NCI-H1694 treated with DMSO at 0.1 percent for 48 hours (cell line): Measurements from ENCODE around the gene ADAMTS16.

Experiments used
- DNase-seq: peaks from one replicate; lab custom pipeline; 2025; lab: John Stamatoyannopoulos, UW

Gene ADAMTS16

DNA sequence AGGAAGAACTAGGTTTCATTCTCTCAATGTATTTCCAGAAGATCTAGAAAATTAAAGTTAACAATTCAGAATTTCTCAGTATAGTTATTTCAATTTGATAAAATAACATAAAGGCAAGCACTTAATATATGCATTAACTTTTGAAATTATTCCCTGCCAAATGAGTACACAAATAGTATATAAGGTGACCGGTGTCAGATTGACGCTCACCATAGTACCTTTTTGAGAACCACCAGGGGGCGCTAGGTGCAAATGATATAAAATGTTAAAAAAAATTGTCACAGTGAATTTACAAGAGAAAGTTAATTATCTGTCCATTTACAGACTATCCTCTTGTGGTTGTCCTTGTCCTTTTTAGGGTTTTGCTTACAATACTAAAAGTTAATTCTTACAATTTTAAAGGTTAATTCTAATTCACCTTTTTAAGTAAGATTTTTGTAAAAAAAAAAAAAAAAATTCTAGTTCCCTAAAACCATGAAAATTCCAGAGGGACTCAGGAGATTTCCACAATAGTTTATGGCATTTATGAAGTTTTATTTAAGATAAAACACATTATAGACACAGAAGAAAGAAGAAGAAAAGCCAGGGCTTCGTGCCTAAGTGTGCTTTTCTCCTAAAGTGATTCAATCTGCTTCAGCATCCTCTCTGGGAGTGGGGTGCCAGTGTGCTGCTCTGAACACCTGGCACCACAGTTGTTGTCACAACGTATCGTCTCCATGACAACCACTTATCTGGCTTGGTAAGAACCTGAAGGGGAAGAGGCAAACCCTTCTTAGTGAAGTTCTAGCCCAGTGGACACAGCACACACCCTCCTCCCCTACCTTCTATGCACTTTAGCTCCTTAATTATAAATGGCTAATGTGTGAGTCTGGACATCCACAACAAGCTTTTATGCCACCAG lies 1.7 kb downstream of the ADAMTS16 start:
- peak; percentile 56 for DNase-seq

DNA sequence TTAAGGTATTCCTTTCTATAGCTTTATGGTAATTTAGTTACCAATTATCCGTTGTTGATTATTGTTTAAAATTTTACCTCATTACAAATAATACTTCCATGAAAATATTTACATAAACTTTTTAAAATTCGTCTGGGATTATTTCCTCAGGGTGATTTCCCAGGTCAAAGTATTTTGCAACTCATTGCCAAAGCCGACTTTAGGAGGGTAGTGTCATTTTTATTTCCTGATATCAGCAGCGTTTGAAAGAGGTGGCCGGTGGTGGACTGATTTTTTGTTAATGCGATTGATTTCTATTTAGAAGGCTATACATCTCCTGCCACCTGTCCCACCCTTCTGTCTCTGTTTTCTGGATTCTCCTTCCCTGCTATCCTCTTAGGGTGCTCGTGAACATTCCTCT lies 4.3 kb downstream of the ADAMTS16 start:
- DNase-seq = no peak

DNA sequence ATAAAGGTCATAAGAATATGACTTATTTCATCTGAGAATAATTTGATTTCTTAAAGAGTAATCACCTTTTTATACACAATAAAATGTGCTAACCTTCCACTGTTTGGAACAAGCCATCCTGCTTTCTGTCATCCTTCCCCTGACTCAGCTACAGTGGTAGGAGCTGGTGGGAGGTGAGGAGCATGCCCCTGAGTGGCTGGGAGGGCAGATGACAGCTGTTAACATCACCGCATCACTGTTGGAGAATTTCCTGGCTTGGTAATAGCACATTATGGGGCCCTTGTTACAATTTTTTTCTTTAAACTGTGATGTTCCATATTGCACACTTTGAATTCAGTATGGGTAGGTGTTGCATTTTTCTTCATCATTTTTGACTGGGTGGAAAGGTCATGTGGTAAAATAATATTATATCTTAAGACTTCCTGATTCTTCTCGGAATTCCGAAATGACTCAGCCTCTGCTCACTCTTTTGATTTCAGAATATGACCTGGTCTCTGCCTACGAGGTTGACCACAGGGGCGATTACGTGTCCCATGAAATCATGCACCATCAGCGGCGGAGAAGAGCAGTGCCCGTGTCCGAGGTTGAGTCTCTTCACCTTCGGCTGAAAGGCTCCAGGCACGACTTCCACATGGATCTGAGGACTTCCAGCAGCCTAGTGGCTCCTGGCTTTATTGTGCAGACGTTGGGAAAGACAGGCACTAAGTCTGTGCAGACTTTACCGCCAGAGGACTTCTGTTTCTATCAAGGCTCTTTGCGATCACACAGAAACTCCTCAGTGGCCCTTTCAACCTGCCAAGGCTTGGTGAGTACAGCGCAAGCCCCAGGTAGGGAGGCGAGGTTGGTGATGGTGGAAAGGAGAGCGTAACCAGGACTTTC lies 5.8 kb downstream of the ADAMTS16 start:
- no peak for DNase-seq

DNA sequence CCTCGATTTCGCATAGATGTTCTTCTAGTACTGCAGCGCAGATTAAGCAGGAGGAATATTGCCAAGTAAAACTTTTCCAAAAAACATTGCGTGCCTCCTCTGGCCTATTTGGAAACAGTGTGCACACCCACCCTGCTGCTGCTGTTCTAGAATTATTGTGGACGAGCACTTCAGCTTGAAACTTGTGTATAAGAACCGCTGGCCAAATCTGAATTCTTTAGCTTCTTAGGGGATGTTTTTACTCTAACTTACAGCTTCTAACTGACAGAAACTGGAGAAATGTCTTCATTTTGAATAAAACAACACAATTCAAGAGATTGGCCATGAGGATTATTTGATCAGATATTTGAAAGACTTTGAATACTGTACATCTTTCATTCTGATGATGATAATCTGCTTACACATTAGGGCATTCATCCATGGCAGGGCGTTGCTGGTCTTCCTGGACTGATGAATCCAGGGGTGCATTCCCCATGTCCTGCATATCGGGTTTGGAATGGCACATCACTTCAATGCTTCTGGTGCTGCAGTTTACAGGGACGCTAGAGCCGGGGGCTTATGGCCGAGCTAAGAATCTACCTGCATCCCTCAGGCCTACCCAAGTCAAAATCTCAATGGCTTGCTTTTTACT lies 6.5 kb downstream of the ADAMTS16 start:
- DNase-seq = no peak

DNA sequence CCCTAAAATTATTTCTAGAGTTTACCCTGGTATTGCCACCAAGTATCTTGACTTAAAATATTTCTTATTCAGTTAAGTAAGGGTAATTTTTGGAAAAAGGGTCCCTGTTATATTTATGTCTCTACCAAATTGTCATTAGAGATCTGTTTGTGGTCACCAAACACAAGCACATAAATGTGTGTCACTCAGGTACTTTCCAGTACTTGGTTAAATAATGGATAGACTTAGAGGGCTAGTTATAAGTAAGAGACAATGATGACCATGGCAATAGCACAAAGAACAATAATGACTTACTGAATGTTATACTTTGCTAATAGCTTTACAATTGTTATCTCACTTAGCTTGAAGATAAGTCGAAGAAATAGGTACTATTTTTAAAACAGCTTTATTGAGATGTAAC lies 9.0 kb downstream of the ADAMTS16 start:
- no peak for DNase-seq

DNA sequence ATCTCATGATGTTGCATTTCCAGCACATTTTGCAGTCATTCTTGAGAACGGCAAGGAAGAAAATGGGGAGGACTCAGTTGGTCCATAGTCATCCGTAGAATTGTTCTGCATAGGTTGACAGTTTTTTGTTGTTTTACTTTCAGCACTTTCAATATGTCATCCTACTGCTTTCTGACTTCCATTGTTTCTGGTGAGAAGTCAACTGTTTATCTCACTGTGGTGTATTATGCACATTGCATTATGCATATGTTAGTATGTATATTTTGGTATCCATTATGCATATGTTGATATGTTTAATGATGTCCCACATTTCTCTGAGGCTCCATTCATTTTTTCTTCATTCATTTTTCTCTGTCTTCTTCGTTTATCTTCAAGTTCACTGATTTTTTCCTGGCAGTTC lies 10.5 kb downstream of the ADAMTS16 start:
- no peak for DNase-seq

DNA sequence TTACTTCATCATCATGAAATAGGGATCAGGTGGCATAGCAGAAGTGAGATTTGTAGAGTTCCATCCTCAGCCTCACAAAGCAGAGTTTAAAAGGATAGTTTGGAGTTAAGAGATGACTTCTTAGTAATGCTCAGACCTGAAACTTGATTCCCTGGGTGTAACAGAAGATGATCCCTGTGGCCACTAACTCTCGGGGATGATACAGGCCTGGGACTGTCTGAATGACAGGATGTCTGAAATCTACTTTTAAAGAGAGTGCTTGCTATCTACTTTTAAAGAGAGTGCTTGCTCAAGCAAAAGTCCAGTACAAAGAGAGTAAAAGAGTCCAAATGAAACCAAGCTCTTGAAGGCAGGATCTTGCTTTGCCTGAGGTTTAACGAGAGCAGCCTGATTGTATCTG lies 14.6 kb downstream of the ADAMTS16 start:
- no peak for DNase-seq

DNA sequence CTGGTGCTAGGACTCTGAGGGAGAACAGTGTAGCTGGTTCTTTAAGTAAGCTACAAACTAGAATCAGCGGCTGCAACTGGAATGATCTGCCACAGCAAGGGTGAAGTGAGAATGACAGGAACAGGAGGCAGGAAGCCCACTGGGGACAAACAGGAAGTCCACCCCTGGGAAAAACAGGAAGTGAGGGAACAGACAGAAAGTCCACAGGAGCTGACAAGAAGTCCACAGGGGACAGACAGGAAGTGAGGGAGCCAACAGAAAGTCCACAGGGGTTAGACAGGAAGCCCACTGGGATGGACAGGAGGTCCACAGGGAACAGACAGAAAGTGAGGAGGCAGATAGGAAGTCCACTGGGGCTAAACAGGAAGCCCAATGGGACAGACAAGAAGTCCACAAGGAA lies 15.5 kb downstream of the ADAMTS16 start:
- no peak for DNase-seq

DNA sequence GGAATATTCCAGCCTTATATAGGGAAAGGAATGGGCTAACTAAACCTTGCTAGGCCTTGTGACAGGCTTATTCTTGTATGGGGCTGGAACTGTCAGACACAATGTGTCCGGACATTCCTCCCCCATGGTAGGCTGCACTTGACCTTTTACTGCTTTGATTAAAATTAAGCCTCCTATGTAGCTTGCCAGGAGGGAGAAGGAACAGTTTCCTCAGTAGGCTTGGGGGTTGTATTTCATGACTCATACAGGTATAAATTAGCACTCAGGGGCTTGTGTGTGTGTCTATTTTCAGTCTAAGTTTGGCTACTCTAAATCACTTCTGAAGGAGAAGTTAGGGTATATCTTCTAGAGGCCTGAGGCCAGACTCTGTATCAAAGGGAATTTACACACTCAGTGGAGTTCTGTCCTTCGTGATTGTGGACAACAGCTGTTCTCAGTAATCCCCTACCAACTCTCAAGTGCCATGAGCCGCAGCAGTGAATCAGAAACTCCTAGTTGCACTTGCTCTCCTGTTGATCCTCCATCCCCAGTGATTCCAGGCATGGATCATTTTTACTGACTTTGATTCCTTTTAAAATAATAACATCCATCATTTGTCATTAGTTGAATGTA lies 16.4 kb downstream of the ADAMTS16 start:
- no peak for DNase-seq

DNA sequence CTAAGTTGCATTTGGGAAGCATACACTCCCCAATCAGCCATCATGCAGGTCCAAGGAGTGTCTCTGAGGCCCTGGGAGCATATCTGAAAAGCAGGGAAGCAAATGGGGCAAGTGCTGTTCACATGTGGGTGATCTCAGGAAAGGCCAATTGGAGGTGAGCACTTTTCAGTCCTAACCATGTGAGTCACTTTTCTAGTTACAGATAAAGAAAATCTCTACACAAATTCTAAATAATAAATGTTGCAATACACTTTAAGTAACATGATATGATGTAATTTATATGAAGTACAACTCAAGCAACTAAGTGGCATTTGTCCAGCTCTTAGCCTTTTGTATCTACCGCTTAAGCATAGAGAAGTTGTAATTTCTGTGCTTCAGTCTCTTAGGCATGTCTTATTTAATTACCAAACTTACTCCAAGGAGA lies 18.4 kb downstream of the ADAMTS16 start:
- DNase-seq = no peak

DNA sequence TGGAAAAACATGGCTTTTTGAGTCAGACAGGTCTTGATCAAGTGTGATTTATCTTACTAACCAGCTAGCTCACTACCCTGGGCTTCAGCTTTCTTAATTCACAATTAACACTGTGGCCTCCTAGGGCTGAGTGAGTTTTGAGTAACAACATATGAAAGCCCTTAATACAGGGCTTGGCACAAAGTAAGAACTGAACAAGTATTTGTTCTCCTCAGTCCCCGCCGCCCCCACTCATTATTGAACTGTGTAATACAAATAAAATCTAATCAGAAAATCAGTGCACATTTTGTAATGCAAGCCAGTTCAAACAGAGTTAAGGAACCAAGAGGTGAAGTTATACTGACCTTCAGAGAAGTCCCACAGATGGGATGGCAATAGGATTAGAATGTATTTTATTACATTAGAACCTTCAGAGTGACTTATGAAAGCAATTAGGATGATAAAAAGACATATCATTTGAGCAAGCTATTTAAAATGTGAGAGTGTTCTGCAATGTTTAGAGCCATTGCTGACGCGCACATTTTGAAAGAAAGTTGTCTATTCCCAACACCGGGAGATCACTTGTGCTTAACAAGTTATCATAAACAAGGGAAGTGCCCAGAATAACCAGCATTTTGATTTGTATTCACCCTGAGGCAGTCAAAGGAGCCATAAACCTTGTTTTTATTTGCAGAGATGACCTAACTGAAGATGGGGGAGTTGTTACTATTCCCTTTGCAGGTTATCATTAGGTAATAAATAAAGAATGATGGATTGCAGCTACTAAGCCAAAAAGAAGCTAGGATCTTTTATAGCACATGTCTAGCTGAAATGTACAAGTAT lies 19.4 kb downstream of the ADAMTS16 start:
- DNase-seq = no peak

DNA sequence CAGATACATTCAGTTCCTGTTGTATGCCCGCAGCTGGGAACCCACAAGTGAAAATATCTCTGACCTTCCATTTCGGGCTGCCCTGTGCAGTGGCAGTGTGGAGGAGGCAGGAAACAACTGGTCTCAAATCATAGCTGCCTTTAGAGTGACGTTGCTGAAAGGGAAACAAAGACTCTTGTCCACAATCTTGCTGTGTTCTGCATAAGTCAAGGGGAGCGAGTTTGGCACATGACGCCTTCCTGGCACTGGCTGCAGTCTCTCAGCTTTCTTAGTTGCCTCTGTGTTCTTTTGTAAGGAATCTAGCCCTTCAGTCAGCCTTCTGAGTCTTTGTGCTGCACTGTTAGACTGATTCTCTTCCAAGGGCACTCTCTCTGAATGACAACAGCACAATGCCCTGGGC lies 24.0 kb downstream of the ADAMTS16 start:
- no peak for DNase-seq

DNA sequence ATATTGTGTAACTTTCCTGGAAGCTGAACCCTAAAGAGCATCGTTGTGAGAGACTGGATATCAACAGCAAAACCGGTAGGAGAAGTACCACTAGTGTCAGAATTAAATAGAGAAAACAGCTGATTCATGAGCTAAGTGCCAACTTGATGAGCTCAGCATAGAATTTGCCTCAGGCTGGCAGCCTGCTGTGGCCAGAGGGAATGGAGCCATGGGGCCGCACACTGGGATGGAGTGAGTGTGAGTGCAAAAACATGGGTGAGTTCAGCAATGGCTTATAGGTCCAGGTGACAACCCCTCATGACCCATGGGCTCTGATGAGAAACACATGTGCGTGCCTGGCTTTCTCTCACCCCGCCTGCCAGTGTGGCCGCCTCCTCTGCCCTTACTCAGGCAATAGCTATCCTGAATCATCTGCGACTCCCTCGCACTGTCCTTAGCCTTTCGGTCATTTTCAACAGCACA lies 25.4 kb downstream of the ADAMTS16 start:
- DNase-seq = no peak

DNA sequence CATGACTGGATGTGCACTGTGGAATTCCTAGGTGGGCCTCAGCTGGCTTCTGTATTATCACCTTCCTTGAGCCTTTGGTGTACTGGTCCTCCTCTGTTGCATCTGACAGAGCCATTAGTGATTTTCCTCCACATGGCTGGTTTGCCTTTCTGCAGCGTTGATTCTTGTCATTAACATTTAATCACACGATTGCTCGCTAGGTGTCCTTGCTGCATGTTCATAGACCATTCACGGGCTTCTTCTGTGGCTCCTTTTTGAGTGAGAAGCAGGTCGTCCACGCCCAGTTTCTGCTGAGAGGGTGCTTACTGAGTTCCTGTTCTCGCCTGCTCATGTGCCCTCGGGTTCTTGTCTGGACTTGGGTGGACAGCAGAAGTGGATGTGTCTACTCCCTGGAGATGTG lies 29.3 kb downstream of the ADAMTS16 start:
- DNase-seq = no peak

DNA sequence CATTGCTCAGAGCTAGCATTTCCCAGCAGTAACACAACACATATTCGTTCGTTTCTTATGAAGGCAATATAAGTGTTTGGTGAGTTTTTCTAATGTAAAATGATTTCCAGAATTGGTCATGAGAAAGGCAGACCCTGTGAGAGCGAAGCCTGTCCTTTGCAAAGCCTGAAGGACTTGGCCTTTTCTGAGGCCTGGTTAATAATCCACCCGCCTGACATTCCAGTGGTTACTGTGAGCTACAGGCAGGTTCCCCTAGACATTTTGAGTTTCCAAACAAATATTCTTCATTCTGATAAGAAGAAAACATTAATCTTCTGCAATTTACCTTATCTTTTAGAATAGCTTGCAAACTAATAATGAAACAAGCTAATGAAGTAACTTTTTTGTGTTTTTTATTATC lies 38.0 kb downstream of the ADAMTS16 start:
- no peak for DNase-seq

DNA sequence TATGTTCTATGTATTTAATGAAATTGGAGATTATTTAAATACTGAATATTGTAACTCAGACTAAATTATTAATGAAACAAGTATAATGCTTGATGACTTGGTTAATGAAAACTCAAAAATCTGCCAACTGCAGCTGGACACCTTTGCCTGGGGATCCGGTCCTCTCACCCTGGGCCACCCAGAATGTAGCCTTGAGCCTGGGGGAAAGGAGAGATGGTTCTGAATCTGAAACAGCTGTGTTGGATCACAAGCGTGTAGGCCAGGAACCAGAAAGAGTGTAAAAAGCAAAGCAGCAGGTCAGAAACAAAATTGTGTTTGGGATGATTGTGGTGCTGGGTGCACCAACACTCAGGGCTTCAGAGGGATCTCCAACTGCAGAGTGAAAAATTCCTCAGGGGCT lies 38.5 kb downstream of the ADAMTS16 start:
- DNase-seq = no peak

DNA sequence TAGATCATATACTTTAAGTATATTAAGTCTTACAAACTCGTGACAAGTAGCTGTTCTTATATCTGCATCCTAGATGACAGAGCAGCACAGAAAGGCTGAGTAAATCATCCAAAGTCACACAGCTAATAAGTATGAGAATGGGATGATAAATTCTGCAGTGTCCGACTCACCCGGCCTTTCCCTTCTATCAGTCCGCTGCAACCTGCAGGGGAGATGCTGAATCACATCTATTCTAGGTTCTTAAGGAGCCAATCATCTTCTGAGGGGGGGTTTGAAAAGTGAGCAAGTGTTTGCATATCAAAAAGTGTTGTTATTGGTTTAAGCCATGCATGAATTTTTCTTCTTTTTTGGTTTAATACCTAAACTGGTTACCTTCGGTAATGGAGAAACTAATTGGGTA lies 38.9 kb downstream of the ADAMTS16 start:
- DNase-seq = no peak

DNA sequence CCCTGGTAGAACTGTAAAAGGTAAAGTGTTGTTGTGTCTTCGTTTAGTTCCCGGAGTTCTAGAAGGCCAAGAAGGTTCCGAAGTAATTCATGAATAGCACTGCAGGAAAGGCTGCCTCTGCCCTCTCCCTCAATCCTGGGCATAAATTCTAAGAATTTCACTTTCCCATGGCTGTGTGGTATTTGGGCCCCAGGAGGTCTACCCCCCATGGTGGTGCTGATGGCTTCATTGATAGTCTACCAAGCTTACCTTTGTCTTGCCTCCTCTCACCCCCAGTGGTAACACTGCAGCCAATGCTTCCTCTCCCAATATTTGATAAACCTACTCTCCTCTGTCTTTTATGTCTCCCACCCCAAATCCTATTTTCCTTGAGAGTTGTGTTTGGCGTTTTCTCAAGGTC lies 39.5 kb downstream of the ADAMTS16 start:
- no peak for DNase-seq

DNA sequence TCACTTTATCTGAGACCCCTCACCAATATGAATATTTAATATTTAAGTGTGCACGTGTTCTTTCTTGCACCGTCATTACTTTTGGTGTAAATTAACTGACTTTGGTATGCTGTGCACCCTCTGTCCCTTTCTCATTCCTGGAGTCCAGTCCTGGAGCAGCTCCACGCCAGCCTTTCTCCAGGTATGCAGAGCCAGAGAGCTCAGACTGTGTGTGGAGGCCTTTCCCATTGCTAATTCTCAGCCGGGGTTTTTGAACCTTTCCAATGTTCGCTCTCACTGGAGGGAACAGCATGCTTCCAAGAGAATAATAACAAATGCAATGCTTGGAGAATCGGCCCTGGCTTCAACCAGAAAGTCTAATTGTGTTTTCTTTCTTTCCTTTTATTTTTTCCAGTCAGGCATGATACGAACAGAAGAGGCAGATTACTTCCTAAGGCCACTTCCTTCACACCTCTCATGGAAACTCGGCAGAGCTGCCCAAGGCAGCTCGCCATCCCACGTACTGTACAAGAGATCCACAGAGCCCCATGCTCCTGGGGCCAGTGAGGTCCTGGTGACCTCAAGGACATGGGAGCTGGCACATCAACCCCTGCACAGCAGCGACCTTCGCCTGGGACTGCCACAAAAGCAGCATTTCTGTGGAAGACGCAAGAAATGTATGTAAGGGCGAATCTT lies 41.7 kb downstream of the ADAMTS16 start:
- DNase-seq = no peak

DNA sequence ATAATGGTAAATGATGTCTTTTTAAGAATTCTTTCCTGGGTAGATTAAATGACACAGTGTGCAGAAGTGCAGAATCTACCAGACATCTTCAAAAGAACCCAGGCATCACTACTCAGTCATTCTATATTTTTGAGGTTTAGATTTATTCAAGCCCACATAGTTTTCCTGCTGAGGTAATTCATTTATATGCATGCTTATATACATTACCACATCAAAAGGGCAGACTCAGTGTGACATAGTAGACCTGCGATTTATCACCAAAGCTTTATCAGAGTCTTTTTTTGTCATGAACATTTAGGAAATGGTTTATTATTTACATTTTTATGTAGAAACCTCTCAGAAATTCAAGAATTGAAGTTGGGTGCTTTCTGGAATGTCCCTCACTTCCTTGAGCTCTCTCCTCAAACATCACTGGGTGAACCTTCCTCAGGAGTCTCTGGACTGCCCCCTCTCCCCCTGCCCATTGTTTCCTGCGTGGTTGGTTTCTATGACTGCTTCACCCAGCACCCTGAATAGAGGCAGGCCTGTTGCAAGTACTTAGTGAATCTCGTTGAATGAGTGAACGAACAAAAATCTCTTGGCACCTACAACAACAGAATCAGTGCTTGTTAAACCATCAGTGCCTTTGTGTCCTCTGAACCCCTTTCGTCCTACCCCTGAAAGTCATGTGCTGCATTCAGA lies 42.5 kb downstream of the ADAMTS16 start:
- no peak for DNase-seq
